Measurements from ENCODE around the gene STX1B.
"Not testable (repeated sequence)": the region's sequence is repeated elsewhere in the genome, so short reads cannot be mapped to it uniquely, and the experiment has no call there.

The STX1B gene

DNA sequence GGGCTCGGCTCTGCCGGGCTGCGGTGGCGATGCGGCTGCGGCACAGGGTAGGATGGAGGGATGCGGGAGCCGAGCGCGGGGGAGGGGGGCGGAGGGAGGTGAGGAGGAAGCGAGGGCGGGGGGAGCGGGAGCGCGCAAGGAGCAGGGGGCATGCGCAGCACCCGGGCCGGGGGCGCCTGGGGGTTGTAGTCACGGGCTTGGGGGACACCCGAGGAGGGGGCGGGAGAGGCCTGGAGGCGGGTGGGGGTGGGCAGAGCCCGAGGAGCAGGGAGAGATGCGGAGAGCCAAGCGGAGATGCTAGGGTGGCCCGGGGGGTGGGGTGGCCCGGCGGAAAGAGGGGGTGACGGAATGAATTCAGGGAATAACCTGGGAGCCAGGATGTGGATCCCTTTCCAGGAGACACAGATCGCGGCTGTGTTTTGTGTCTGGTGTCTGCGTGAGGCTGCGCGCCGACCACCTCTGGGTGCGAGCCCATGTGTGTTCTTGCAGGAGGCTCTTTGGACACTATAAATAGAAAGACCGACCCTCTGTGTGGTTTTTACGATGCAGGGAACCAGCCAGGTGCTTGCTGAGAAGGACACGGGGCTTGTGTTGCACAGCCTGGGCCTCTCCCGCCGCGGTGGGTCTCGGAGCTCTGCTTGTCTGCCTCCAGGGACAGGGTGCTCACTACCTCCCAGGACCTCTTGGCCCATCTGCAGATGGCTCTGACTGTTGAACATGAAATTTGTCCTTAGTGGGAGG, at the start of gene STX1B:
STX1B (minus strand) TSS at position 54 of the 741 bp plus-strand sequence. CDS start 242 bp downstream, outside the sequence.
- peak in 2 of 3 donors; percentile 20 to 28 for DNase-seq (ENCODE audit: low read depth in 2 of 3, low spot score in 1 of 3)

DNA sequence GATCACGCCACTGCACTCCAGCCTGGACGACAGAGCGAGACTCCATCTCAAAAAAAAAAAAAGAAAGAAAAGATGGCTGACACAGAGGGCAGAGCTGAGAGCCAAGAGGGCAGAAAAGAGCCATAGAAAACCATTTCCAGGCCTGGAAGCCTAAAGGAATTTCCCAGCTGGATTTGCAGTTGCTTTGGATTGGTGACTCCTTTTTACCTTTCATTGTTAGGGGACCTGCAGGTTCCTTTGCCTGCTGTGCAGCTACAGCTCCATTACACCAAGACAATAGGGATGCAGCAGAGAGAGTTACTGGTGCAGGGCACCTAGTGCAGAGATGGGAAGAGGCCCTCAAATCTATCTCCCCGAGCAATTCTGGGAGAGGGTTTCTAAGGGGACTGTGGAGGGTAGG, 45.2 kb upstream of the STX1B start:
- no peak for DNase-seq (ENCODE audit: low read depth in 2 of 3, low spot score in 1 of 3)

DNA sequence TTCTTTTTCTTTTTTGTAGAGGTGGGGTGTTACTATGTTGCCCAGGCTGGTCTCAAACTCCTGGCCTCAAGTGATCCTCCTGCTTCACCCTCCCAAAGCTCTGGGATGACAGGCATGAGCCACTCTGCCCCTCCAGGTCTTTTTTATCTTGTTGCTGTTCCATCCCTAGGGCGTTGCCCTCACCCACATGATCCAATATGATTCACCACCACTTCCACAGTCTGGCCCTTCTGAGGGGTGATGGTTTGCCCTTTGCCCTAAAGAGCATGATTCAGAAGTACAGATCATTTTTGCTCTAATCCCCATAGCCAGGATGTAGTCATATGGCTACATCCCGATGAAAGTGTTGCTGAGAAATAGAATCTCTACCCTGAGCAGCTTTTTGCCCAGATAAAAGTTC, 41.7 kb upstream of the STX1B start:
- DNase-seq (ENCODE audit: low read depth in 2 of 3, low spot score in 1 of 3), result no peak

DNA sequence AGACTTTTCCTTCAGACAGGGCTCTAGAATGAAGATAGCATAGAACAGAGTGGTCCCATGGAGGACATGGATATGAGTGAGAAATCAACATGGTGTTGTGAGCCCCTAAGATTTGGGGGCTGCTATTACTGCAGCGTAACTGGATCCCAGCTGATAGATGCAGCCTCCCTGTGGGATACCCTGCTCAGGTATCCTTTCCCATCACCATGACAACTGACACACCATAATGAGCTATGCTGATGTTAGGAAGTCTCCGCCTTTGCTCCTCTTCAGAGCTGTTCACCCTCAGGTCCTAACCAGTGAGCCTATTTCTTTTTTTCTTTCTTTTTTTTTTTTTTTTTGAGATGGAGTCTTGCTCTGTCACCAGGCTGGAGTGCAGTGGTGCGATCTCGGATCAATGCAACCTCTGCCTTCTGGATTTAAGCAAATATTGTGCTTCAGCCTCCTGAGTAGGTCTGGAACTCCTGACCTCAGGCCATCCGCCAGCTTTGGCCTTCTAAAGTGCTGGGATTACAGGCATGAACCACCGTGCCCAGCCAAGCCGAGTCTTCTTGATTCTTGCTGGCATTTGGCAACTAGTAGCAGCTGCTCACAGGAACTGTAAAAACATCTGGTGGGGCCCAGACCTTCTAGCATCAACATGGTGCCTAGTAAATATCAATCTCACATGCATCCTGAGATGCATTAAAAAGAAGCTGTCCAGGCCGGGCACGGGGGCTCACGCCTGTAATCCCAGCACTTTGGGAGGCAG, 40.0 kb upstream of the STX1B start:
- DNase-seq (ENCODE audit: low read depth in 2 of 3, low spot score in 1 of 3), result no peak

DNA sequence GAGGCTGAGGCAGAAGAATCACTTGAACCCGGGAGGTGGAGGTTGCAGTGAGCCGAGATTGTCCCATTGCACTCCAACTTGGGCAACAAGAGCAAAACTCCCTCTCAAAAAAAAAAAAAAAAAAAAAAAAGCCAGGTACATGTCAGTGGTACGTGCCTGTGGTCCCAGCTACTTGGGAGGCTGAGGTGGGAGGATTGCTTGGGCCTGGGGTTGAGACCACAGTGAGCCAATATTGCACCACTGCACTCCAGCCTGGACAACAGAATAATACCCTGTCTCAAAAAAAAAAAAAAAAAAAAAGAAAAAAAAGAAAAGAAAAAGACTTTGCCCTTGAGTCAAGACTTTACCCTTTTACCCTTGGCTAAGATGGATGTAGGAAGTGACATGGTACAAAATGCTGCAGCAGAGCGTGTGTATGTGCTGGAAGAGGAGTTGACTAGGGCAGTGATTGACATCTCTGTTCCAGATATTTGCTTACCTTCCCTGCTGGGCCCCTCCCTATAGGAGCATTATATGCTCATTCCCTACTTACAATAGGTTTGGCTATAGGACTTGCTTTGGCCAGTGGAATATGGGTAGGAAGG, 33.6 kb upstream of the STX1B start:
- DNase-seq (ENCODE audit: low read depth in 2 of 3, low spot score in 1 of 3), result no peak

DNA sequence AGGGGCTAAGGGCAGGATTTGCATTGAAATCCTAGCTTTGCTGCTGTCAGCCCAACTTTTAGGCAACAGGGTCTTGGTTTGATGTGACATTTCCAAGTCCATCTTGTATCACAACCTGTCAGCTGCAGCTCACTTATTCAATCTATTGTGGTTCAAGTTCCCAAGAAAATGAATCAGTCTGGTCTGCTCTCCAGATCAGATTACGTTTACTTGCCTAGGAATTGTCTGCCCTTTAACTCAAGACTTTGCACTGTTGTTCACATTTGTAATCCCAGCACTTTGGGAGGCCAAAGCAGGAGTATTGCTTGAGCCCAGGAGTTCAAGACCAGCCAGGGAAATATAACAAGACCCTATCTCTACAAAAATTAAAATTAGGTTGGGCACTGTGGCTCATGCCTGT, 32.9 kb upstream of the STX1B start:
- no peak for DNase-seq (ENCODE audit: low read depth in 2 of 3, low spot score in 1 of 3)

DNA sequence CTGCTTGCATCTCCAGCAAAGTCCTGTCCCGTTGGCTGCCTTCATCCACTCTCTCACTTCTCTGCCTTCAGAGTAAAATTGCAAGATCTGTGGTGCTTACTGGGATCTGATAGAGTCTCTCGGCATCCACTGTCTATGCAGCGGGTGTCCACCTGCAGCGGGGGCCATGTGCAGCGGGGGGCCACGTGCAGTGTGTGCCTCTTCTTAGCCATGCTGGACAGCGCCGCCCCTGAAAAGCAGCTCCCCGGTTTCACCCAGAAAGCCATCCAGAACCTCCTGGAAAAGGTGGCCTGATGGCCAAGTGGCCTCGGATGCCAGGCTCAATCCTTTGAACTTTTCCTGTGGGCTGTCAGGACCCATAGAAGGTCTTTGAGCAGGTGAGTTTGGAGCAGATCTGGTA, 32.4 kb upstream of the STX1B start:
- DNase-seq (ENCODE audit: low read depth in 2 of 3, low spot score in 1 of 3), result no peak

DNA sequence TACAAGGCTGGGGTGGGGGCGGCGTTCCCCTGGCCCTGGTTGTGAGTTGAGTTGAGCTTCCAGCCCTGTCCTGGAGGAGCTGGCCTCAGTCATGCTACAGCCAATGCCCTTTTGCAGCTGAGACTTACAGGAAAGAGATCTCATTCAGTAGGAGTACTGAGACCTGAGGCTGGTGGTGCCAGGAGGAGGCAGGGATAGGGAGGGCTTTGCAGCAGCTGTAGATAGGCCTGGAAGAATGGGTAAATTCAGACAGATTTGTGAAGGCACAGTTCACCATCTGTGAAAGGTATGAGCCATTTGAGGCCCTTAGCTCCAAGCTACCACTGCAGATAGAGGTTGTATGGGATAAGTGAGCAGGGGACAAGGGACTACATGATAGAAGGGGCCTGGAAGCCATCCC, 28.6 kb upstream of the STX1B start:
- DNase-seq (ENCODE audit: low read depth in 2 of 3, low spot score in 1 of 3), result no peak

DNA sequence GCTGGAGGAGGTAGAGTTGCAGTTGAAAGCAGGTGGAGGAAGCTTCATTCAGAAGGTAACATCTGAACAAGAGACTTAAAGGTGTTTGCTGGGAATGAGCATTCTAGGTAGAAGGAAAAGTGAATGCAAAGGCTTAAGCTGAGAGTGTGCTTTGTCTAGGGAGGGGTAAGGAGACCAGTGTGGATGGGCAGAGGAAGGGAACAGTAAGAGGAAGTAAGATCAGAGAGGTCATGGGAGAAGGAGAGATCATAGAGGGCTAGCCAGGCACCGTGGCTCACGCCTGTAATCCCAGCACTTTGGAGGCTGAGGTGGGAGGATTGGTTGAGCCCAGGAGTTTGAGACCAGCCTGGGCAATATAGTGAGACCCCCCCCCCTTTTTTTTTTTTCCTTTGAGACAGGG, 26.3 kb upstream of the STX1B start:
- DNase-seq (ENCODE audit: low read depth in 2 of 3, low spot score in 1 of 3), result no peak

DNA sequence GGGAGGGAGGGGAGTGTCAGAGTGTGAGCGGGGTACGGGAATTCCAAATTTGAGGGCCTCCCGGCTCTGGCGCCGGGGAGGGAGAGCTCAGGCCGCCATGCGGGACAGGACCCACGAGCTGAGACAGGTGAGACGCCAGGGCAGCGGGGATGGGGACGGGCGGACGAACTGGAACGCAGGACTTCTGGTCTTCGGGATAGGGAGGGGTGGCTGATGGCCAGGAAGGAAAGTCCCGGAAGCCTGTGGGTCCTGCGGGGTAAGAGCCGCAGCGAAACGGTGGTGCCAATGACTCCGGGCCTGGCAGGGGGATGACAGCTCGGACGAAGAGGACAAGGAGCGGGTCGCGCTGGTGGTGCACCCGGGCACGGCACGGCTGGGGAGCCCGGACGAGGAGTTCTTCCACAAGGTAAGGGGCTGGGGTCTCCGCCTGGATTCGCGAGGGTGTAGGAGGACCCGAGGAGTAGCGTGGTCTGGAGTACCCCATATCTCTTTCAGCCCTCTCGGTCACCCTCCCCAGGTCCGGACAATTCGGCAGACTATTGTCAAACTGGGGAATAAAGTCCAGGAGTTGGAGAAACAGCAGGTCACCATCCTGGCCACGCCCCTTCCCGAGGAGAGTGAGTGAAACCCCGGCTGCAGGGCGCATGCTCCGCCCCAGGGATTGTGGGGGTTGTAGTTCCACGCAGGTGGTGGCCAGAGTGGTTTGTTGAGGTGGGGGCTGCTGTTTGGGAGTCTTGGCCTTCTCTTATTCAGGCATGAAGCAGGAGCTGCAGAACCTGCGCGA, 23.5 kb upstream of the STX1B start:
- peak; percentile 71 to 86 (median 83) for DNase-seq (ENCODE audit: low read depth in 2 of 3, low spot score in 1 of 3)

DNA sequence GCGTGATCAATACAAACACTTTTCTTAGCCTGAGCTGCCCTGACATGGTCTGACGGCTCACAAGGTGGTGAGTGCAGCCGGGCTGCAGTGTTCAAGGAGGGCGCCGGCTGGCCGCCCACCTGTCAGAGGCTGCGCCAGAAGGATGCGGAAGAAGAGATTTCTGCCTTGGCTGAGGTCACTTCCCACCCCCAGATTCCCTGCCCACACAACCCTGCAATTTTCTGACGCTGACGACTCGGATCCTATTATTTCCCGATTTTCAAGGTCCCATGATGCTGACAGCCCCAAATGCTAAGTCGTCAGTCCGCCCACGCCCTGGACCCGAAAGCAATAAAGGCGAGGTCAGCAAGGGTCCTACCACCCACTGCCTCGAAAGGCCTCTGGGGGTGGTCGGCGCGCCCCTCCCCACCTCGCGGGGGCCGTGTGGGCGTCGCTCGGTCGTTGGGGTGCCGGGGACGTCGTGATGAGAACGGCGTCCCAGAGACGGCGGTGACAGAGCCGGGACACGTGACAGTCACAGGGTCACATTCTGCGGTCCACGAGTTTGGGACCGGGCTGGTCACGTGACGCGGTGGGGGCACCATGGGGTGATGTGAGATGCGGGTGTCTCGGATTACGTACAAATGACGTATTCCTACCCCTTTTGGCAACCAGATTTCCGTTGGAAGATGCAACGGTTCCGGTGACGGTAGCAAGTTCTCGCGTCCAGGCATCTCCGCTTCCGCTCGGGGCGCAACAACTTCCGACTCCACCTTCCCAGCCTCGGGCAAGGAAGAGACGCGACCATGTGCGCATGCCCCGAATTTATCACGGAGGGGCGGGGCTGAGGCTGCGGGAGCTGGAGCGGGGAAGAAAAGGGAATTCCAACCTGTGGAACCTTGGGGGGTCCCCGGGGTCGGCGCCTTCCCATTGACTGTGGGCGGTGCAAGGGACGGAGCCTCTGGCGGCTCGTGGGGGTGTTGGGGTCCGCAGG, 22.6 kb upstream of the STX1B start, which contains the start of gene STX4:
STX4 (plus strand) TSS at position 823 of the 973 bp plus-strand sequence. CDS start 248 bp downstream, outside the sequence.
- peak; percentile 90 to 96 (median 92) for DNase-seq (ENCODE audit: low read depth in 2 of 3, low spot score in 1 of 3)

DNA sequence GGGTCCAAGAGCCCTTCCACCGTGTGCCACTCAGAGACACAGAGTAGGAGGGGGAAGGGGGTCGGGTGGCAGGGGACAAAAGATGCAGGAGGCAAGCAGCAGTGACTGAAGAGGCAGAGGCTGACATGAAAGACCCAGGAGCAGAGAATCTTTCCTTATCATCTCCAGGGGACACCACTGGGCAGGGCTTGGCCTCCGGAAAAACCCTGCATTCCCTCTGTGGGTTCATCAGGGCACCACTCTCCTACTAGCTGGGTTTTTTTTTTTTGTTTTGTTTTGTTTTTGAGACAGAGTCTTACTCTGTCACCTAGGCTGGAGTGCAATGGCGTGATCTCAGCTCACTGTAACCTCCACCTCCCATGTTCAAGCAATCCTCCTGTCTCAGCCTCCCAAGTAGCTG, 20.8 kb upstream of the STX1B start:
- no peak for DNase-seq (ENCODE audit: low read depth in 2 of 3, low spot score in 1 of 3)

DNA sequence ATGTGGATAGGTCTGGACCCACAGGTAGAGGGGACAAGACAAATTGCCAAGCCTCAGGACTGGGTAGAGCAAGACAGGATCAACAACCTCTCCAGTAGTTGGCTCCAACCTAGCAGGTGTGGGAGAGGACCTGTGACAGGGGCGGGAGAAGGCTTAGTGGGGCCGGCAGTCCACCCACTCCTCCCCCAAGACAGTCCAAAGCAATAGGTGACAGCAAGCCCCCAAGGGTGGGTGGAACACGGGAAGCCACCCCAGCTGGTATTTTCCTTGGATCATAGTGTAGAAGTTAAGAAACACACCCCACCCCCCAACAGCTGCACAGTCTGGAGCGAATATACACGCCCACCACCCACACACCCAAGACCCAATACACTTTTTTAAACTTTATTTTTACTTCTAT, 18.8 kb upstream of the STX1B start:
- DNase-seq (ENCODE audit: low read depth in 2 of 3, low spot score in 1 of 3), result no peak

DNA sequence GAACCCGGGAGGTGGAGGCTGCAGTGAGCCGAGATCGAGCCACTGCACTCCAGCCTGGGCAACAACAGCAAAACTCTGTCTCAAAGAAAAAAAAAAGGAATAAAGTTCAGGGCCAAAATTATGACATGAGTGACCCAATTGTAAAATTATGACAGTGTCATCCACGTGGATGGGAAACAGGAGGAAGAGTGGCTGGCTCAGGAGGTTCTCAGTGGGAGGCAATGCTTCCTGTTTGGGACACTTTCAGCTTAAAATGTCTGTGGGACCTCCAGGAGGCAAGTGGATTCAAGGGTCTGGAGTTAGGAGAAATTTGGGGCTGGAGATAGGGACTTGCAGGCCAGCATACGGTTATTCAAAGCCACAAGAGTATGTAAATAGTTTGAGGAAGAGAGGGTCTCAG, 14.9 kb upstream of the STX1B start:
- DNase-seq (ENCODE audit: low read depth in 2 of 3, low spot score in 1 of 3), result no peak

DNA sequence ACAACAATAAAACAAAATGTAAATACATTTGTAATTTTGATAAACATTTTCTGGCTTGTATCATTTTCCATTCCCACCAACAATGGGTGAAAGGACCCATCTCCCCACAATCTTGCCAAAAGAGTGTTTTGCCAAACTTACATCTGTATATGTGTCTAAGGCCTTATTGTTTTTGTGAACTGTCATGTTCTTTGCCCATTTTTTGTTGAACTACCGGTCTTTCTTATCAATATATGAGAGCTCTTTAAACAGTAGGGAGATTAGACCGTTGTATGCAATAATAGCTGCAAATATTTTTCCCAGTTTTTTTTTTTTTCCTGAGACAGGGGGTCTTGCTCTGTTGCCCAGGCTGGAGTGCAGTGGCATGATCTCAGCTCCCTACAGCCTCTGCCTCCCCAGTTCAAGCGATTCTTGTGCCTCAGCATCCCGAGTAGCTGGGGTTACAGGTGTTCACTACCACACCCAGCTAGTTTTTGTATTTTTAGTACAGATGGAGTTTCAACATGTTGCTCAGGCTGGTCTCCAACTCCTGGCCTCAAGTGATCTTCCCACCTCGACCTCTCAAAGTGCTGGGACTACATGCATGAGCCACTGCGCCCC, 13.3 kb upstream of the STX1B start:
- DNase-seq (ENCODE audit: low read depth in 2 of 3, low spot score in 1 of 3), result no peak

DNA sequence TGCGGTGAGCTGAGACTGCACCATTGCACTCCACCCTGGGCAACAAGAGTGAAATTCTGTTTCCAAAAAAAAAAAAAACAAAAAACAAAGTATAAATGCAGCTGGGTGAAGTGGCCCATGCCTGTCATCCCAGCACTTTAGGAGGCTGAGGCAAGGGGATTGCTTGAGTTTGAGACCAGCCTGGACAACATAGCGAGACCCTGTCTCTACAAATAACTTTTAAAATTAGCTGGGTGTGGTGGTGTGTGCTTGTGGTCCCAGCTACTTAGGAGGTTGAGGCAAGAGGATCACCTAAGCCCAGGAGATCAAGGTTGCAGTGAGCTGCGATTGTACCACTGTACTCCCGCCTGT, 12.8 kb upstream of the STX1B start:
- no peak for DNase-seq (ENCODE audit: low read depth in 2 of 3, low spot score in 1 of 3)

DNA sequence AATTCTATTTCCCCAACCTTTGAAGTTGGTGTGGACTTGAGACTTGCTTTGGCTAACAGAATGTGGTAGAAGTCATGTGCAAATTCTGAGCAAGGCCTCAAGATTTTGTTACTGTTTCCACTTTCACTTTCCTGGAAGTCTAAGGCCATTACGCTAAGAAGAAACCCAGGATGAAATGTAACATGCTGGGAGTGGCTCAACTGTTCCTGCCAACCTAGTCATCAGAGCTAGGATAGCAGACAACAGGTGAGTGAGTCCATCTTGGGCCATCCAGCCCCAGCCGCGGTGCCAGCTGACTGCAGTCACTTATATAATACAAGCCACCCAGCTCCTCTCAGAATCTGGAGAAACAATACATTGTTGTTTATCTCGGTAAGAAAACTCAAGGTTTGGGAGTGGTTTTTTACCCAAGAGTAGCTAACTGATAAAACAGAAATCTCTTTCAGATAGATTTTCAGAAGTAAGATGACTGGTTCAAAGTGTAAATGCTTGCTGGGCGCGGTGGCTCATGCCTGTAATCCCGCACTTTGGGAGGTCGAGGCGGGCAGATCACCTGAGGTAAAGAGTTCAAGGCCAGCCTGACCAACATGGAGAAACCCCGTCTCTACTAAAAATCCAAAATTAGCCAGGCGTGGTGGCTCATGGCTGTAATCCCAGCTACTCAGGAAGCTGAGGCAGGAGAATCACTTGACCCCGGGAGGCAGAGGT, 12.3 kb upstream of the STX1B start:
- no peak for DNase-seq (ENCODE audit: low read depth in 2 of 3, low spot score in 1 of 3)

DNA sequence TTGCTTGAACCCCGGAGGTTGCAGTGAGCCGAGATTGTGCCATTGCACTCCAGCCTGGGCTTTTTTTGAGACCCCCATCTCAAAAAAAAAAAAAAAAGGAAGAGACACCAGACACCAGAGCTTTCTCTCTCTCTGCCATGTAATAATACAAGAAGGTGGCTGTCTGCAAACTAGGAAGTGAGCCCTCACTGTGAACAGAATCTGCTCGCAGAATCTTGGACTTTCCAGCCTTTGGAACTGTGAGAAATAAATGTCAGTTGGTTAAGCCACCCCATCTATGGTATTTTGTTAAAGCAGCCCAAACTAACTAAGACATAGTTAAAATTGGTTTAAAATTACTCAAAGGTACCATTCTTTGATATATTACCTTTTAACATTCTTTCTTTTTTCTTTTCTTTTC, 10.1 kb upstream of the STX1B start:
- DNase-seq (ENCODE audit: low read depth in 2 of 3, low spot score in 1 of 3), result no peak

DNA sequence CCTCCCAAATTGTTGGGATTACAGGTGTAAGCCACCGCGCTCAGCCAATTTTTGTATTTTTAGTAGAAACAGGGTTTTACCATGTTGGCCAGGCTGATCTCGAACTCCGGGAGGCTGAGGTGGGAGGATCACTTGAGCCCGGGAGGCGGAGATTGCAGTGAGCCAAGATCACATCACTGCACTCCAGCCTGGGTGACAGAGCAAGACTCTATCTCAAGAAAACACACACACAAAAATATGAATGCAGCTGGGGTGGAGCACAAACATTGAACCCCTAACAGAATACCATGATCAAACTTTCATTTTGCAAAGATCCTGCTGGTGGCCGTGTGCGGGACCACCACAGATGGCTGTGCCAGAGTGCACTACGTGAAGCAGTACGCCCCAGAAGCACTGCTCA, 7.3 kb upstream of the STX1B start:
- not testable (repeated sequence) for DNase-seq (ENCODE audit: low read depth in 2 of 3, low spot score in 1 of 3)

All from stimulated activated CD4-positive, alpha-beta T cell treated with anti-CD3 and anti-CD28 coated beads, Interleukin-12 subunit alpha, Interleukin-12 subunit beta, amount 100 ng/mL, for 48 hours (primary cell).